Activated CD4-positive, CD25-positive, alpha-beta regulatory T cell treated with anti-CD3 and anti-CD28 coated beads, Interleukin-2, amount 50 U/mL, for 72 hours (primary cell): ENCODE results near the gene CDK14.

Experiments
- DNase-seq: peaks from one replicate; pipeline ENCODE4 v3.0.0; 2021

CDK14 gene

GRCh38 chr7:90968871-90969270 lies 372.8 kb downstream of the CDK14 start:
- DNase-seq, result no peak

DNA sequence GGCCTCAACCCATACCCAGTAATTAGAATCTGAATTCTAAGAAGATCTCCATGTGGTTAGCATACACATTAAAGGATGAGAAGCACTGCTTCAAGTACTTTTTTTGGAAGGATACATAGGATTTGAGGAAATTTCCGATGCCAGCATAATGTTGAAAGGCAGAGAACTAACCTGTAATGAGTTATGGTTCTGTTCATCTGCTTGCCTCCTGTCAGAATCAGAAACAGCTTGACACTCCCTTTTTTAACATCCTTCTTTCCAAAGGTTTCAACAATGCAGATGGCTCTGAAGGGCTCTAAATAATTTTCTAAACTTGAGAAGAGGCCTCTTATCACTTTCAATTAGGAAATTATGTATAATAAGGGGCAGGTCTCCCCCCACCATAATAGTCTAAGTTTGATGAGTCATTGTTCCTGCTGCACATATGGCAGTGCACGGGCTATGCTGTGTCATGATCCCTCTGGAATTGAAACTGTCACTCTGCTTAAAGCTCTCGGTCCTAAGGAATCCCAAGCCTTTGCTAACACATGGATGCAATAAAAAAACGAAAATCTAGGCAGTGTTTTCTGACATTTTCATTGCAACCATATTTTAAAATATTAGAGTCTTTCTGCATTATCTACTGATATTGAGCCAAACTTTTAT lies 376.9 kb downstream of the CDK14 start:
- no peak for DNase-seq

DNA sequence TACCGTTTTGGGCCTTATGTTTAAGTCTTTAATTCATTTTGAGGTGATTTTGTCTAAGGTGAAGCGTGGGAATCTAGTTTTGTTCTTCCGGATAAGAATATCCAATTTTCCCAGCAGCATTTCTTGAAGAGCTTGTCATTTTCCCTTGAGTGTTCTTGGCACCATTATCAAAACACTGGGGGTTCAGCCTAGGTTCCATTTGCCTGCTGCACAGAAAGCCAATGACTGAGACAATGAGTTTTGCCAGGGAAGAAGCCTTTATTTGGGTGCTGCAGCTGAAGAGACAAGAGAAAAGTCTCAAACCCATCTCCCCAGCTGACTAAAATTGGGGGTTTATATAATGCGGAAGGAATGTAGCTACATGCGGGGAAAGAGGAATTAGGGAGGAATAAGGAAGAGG lies 380.9 kb downstream of the CDK14 start:
- DNase-seq, result no peak

GRCh38 chr7:90980545-90980944 lies 384.4 kb downstream of the CDK14 start:
- DNase-seq, result no peak

- DNase-seq, result no peak
Measured at GRCh38 chr7:90982228-90982627, 386.1 kb downstream of the CDK14 start.

DNA sequence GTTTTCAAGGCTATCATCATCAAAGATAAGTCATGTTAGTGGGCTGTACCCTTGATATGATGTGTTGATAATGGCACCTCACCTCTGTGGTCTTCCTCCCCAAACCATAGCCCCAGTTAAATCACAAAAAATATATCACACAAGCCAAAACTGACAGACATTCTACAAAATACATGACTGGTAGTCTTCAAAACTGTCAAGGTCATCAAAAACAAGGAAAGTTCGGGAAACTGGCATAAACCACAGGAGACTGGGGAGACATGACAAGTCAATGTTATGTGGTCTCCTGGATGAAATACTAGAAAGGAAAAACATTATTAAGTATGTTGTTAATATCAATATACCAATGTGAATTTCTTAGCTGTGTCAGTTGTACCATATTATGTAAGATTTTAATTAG lies 388.6 kb downstream of the CDK14 start:
- no peak for DNase-seq

DNA sequence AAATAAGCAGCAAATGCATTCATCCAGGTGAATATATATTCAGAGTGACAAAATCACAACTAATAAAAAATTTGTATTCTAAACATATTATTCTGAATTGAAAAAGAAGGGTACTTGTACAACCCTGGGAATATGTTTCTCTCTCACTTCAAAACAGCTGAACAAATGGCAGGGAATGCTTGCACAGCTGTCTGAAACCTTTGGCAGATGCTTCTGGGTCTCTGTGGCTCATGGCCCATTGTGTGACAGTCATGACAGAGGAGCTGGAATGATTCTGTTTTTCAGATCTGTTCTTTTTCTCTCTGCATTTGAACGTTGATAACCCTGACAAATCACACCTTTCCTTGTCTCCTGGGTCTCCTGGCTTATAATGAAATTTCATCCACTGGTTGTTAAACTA lies 392.4 kb downstream of the CDK14 start:
- DNase-seq, result no peak

DNA sequence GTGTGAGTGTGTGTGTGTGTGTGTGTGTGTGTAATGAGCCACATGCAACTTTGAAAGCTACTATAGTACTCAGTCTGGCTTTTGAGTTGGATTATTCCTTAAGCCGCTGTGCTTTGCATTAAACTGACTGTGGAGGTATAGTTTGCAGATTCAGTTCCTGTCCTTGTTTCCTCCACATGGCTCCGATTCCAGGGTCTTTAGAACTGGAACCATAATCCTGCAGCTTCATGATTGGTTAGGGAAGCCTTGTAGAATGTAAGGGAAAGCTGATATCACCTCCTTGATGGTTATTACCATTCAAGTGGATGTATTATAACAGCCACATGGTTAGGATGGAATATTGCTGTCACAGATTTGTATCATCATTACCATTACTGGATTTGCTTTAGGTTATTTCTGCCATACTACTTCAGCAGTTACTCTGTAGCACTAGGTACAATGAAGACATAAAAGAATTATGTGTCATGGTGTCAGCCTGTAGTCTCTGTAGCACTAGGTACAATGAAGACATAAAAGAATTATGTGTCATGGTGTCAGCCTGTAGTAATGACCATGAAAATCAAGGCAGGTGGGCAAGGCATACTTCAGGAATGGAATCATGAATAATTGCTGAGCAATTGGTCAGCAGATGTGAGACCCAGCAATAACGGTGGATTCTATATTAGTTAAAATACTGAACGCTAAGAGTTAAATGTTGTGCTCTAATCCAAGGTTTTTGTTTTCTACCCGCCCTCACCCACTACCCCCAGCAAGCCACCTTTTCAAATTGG lies 393.1 kb downstream of the CDK14 start:
- DNase-seq, result no peak

DNA sequence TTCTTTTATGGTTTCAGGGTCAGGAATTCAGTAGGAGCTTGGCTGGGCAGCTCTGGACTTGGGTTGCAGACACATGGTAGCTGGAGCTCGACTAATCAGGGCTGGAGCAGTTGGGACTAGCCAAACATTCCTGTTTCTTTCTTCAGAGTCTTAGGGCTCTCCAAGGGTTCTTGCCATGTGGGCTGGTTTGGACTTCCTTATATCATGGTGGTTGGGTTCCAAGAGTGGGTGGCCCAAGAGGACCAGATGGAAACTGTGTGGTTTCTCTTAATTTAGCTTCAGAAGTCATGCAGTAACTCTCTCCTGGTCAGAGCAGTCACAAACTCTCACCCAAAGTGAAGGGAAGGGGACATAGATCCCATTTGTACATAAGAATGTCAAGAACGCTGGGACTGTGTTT lies 398.0 kb downstream of the CDK14 start:
- no peak for DNase-seq

DNA sequence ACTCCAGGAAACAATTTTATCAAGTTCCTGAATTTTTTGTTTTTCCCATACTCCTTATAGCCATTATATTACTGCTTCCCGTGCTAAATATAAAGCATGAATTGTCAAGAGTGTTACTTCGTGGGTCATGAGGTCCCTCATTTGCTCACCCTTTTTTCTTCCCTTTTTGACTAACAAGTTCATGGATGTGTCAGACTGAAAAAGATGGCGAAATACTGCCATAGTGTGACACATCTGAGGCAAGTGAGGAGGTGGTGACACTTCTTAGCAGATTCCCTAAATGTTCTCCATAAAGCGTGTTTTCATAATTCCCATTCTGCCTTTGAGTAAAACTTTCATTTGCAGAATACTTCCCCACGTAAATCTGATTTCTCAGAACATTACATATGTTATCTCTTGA lies 398.5 kb downstream of the CDK14 start:
- no peak for DNase-seq

GRCh38 chr7:90995996-90996395 lies 399.9 kb downstream of the CDK14 start:
- DNase-seq, result no peak

DNA sequence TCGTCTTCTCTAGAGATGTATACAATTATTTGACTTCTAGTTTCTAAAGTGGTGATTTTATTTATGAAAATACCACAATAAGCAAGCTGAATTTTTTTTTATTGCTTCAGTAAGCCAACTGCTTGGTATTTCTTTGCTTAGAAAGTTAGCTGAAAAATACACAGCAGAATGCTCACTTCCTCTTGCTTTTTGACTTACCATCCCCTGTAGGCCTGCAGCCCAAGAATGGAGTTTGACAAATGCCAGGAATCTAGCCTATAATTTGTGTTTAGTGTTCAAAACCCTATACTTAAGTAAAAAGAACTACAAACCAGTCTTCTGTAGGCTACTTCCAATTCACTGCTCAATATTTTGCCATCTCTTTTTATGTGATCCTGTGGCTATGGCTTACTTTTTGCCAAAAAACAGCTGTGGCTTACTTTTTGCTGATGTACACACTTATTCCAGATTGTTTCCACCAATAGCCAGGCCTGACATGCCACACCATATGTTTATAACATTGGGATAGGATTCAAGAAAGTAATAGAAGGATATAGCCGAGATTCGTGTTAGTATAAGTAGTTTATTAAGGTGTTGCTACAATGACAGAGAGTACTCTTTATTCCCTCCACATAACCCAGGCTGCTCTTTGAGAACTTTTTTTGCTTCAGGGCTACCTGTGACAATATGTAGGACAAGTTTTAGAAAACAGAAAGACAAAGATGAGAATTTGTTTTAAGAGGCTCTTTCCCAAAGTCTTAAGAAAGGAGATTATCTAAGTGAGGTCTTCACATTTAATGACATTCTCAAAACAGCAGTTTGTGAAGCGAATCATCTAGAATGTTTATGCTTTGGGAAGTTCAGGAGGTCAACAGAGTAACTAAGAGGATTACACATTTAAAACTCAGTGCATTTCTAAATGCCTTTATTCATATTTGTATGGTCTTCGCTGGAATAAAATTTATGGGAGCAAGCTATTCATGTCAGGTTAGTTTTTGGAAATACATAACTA lies 404.2 kb downstream of the CDK14 start:
- DNase-seq, result no peak

GRCh38 chr7:91005024-91005423 lies 408.9 kb downstream of the CDK14 start:
- no peak for DNase-seq

DNA sequence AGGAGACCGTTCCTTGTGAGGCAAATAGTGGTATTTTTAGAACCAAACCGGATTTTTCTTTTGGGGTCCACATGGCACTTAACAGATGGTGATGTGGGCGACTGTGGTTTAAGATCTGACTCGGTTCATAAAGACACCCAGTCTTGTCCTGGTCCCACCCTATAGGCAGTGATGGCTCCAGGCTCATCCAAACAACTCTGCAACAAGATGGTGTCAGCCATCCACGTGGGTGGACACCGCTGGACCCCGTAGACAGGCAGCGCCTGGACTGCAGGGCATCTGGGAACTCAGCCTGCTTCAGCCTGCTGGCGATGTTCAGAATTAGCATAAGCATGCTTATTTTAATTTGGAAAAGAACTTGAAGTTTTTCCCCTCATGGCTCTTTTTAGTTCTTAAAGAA lies 409.7 kb downstream of the CDK14 start:
- DNase-seq, result no peak

DNA sequence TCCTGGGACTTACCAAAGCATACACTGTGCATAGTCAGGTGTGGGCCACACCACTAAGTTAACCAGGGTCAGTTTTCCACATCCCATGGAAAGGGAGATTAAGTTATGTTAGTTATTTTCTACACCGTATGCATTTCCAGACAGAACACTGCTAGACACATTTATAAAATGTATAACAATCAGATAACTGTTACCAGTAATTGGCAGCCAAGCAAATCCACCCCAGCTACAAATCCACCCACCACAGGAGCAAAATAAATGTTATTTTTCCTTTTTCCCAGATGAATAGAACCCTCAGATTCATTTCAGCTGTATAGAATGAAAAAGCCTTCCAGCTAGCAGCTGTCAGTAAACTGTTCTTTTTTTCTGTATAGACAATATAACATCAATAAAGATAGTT lies 411.2 kb downstream of the CDK14 start:
- no peak for DNase-seq

- no peak for DNase-seq
Measured at GRCh38 chr7:91013078-91013477, 417.0 kb downstream of the CDK14 start.

DNA sequence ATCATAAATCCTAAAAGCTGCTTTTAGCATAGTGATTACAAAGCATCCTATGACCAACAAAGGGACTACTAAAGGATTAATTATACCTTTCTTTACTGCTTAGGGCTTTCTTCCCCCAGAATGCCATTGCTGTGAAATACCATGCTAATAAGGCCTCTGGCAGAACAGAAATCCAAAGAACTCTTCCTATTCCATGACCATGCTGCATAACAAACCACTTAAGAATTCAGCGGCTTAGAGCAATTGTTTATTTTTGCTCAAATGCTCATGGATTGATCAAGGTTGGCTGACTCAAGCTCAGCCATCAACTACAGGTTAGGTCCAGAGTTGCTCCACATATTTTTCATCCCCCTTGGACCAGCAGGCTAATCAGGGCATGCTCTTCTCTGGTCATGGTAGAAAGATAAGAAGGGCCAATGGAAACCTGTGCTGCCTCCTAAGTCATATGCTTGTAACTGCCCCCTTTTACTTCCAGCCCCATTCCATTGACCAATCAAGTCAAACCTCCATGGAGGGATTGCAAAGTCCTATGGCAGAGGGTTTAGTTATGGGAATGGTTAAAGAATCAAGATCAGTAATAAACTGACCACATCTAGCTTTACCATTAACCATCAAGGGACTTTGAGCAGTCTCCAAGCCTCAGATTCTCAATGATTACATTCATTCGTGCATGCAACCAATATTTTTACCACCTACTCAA lies 423.7 kb downstream of the CDK14 start:
- no peak for DNase-seq

GRCh38 chr7:91020636-91021385 lies 424.7 kb downstream of the CDK14 start:
- DNase-seq, result no peak

GRCh38 chr7:91021956-91022355 lies 425.8 kb downstream of the CDK14 start:
- DNase-seq, result no peak

GRCh38 chr7:91025906-91026390 lies 429.8 kb downstream of the CDK14 start:
- no peak for DNase-seq

DNA sequence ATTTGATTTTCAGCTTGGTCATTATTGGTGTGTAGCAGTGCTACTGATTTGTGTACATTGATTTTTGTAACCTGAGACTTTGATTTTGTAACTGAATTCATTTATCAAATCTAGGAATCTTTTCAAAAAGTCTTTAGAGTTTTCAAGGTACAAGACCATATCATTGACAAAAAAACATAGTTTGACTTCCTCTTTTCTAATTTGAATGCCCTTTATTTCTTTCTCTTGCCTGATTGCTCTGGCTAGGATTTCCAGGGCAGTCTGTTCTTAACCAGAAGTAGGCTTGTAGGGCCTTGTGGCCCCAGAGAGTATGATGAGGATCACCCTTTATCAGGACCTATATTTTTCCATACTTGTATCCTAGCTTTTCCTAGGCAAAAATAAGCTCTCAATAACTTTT lies 433.6 kb downstream of the CDK14 start:
- DNase-seq, result no peak
